Stimulated activated CD4-positive, alpha-beta T cell treated with anti-CD3 and anti-CD28 coated beads, Interleukin-1b, Interleukin-23, amount 100 ng/mL, for 48 hours (primary cell): ENCODE data around the gene HIF3A.
"Not testable (repeated sequence)": the region's sequence is repeated elsewhere in the genome, so short reads cannot be mapped to it uniquely, and the experiment has no call there.

Experiments
- DNase-seq: peaks from one replicate; pipeline ENCODE4 v3.0.0-alpha.2; 2020

HIF3A gene

GRCh38 chr19:46365561-46365960 lies 68.7 kb downstream of the HIF3A start:
- DNase-seq: no peak

- DNase-seq: no peak
These were observed 69.9 kb downstream of the HIF3A start for GRCh38 chr19:46366620-46367292.

DNA sequence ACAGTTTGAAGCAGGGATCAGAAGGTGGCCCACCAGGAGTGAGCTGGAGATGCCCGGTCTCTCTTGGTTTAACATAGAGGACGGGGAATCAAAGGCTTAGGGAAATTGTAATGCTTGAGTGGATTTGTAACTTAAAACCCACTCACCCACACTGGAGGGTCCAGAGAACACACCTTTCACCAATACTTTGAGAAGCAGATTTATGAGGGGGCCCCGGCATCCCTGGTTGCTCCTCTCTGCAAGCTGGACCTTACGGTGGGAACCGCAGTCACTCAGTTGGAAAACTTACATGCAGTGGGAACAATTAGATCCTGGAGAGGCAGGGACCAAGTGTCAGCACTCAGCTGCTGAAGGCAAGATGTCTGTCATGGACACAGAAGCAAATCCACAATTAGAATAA lies 70.6 kb downstream of the HIF3A start:
- DNase-seq: no peak

GRCh38 chr19:46368116-46368515 lies 71.3 kb downstream of the HIF3A start:
- DNase-seq: no peak

DNA sequence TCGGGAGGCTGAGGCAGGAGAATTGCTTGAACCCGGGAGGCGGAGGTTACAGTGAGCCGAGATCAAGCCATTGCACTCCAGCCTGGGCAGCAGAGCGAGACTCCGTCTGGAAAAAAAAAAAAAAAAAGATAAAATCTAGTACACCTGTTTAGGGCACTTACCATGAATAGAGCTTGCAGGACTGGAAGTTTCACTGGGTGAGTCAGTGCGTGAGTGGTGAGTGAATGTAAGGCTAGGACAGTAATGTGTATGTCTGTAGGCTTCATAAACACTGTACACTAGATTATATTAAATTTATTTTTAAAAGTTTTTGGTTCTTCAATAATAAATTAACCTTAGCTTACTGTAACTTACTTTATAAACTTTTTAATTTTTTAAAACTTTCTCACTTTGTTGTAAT lies 73.0 kb downstream of the HIF3A start:
- no peak for DNase-seq

DNA sequence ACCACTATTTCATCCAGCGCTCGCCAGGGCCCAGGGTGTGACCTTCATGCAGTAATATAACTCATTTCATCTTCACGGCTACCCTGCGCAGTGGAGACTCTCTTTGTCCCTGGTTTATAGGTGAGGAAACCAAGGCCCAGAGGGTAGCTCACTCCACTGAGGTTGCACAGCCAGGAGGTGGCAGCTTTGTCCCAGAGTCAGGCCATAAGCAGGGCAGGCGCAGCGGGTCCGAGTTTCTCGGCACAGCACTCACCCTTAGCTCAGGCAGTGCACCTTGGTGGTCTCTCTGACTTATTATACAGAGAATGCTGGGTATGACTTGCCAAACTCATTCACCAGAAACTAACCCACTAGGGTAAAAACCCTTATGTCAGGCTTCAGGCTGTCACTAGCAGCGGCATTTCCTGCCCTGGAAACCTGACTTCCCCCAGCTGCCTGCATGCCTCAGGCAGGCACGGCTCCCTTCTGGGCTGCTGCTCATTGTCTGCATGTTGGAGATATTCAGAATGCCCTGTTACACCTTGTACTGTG lies 74.6 kb downstream of the HIF3A start:
- no peak for DNase-seq

- no peak for DNase-seq
These were observed 76.2 kb downstream of the HIF3A start for GRCh38 chr19:46372901-46373490.

DNA sequence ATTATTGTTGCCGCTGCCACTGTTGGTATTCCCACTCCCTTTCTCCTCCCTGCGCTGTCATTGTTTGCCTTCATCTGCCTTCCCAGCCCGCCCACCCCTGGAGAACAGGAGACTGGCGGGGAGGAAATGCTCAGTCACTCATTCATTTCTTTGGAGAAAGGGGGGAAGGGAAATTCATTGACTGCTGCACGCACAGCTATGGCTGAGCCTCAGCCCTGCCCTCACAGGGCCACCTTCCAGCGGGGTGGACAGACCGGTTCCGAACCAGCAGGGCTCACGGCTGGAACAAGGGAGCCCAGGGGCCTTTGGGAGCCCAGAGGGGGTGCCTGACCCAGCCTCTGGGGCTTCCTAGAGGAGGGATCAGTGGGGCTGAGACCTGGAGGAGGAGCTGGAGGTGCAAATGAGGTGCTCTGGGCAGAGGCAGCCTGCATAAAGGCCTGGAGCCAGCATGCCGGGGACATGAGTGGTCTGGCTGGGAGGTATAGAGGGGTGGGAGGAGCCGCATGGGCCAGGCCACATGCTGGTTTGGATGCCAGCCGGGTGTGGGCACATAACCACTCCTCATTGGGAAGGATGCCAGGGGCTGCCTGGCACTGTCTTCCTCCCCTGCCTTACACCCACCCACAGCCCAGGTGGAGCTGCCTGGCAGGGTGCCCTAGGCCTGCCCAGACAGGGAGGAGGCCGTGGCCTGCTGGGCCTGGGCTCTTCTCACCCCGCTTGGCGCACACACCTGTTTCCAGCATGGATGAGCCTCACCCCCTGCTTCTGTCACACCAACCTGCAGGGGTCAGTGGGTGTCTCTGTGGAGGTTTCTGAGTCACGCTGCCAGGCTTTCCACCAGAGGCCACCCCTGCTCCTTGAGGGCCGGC lies 76.9 kb downstream of the HIF3A start:
- DNase-seq: no peak

GRCh38 chr19:46374536-46375475 lies 78.0 kb downstream of the HIF3A start:
- no peak for DNase-seq

GRCh38 chr19:46375476-46376067 lies 78.7 kb downstream of the HIF3A start:
- not testable (repeated sequence) for DNase-seq

DNA sequence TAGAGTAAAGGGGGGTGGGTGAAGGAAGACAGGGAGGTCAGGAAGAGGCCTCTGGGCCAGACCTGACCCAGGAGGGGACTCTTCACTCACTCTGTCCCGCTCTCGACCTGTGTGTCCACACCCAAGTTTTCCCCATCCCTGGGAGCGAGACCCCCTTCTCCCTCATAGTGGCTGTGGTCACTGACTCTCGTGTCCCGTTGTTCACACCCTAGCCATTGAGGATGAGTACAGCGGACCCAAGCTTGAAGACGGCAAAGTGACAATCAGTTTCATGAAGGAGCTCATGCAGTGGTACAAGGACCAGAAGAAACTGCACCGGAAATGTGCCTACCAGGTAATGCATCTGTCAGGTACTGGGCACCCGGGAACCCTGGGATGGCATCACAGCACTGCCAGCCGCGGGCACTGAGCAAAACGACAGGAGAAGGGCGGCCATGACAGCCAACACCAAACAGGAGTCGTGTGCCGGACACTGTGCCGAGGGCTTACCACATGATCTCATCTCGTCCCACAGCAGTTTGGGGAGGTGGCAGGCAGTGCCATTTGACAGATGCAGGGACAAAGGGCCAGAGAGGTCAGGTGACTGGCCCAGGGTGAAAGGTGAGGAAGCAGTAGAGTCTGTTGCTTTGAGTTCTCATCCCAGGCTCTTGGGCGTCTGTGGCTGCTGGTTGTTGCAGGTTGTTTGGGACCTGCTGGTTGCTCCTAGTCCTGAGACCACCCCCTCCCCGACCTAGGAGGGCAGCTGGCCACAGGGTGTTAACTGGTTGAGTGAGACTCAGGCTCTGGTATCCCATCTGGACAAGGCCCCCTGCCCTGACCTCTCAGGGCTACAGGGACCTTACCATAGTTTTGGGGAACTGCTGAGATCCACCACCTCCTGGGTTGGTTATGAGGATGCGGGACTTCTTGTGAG lies 79.7 kb downstream of the HIF3A start:
- no peak for DNase-seq

DNA sequence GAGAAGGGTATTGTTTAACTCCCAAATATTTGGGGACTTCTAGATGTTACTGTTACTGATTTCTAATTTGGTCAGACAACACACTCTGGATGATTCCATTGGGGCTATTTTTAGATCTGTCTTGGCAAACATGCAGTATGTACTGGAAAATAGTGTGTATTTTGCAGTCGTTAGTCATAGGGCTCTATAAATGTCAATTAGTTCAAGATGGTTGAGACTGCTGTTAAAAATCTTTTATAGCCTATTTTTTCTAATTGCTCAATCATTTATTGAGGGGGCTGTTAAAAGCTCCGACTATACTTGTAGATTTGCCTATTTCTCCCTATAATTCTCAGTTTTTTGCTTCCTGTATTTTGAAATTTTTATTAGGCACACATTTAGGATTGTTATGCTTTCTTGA lies 81.4 kb downstream of the HIF3A start:
- DNase-seq: no peak

DNA sequence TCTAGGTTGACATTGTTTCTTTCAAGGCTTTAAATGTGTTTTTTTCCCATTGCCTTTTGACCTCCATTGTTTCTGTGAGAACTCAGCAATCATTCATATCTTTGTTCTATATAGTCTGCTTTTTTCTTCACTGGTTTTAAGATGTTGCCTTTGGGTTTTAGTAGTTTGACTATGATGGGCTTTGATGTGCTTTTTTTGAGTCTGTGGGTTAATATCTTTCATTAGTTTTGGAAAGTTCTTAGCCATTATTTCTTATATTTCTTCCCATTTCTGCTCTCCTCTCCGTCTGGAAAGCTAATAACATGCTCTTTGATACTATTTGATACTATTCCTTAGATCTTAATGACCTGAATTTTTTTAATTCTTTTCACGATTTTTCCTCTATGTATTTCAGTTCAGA lies 83.8 kb downstream of the HIF3A start:
- no peak for DNase-seq

- no peak for DNase-seq
These were observed 84.5 kb downstream of the HIF3A start for GRCh38 chr19:46381346-46381745.

DNA sequence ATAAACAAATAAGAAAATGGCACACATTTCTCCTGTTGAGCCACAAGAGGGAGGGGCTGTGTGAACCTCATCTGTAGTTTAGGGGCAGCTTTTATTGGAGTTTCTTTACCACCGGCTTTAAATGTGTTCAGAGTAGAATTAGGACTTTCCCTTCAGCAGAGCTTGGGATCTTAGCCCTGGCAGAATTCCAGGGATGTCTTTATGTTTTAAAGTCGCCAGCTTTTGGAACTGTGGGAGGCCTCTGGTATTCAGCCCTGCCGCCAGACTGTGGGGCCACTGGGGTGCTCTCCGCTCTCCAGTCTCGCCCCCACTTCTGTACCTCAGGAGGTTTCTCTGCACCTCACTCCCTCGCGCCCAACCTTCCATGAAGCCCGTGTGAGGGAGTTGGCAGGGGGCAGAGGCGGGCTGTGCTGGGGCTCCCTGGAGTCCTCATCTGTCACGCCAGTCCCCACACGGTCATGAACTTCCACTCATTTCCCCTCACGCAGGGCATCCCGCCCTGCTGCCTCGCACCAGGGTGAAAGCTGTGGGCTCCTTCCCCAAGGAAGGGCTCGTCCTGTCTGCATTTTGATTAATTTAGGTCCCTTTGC lies 85.0 kb downstream of the HIF3A start:
- no peak for DNase-seq

DNA sequence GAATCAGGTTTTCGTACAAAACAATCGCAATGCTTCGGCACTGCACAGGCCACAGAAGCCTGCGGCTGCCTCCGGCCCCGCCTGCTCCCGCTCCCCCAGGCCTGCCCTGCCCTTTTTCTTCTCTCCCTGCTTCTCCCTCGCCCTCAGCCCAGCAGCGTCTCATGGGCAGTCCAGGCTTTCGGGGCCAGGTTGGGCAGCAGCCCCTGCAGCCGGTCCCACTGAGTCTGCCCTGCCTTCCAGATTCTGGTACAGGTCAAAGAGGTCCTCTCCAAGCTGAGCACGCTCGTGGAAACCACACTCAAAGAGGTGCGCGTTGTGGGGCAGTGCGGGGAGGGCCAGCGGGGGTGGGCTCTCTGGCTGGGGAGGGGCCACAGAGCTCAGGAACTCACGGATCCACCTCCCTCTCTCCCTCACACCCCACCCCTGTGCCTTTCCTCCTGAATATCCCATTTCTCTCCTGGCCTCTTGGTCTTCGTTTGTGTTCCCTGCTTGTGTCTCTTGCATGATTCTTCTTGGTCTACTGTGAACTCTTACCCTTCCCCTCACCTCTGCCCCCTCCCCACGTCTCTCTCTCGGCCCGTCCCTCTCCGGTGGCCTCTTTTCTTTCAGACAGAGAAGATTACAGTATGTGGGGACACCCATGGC lies 86.5 kb downstream of the HIF3A start:
- DNase-seq: no peak

DNA sequence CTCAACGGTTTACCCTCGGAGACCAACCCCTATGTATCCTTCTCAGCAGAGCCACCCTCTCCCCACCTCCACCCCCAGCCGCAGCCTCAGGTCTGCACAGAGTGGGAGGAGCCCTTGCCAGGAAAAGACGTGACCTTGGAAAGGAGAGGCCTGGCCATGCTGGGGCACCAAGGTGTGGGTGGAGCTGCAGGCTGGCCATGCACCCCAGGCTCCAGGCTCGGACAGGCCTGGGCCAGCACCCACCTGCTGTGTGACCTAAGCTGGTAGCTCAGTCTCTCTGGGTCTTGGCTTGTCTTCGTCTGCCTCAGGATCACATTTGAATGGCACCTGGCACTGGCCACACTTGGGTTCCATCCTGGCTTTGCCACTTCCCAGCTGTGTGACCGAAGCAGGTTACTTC lies 87.0 kb downstream of the HIF3A start:
- DNase-seq: no peak

DNA sequence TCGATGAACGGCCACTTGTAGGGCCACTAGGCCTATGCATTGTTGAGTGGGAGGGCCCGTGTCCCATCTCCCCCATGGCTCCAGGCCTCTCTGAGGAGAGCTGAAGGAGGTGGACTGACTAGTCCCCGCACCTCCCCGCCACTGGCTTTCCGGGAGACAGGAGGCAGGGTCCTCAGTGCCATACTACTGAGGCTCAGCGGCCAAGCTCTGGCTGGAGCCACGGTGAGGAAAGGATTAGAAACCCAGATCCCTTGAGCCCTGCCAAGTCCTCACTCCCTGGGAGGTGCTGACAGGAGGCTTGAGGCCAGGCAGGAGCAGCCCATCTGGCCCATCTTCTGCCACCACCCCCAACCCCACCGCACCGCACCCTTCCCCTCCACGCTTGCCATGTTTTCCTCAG lies 87.6 kb downstream of the HIF3A start:
- DNase-seq: no peak

GRCh38 chr19:46385636-46386035 lies 88.8 kb downstream of the HIF3A start:
- no peak for DNase-seq

DNA sequence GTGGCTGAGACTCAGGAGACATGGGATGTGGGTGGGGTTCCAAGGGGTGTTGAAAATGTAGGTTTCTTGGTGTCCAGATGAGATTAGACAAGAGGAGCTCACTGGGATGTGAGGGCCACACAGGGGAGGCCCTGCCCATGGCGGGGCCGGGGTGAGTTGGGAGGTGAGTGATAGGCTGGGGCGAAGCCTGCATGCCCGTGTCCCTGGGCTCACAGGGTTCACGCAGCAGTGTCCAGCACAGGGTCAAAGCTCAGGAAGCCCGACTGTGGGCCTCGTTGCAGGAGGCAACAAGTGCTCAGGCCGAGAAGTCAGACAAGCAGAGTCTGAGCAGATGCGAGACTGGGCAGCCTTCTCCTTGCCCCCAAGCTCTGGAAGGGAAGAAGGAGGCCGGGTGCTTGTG lies 89.3 kb downstream of the HIF3A start:
- no peak for DNase-seq
